SK-N-SH treated with all-trans-retinoic acid at 6 μM for 48 hours (cell line): ENCODE data around the gene TLR9.
"Not testable (repeated sequence)": the region's sequence is repeated elsewhere in the genome, so short reads cannot be mapped to it uniquely, and the experiment has no call there.

Source experiments
- ATAC-seq: fragments of 200-7000 bp; cut with Tn5 transposase; 3 replicates; pipeline ENCODE4 v1.9.1; 2020; ENCODE audit warnings: mild to moderate bottlenecking, moderate library complexity
- ARNTL ChIP-seq: fragments of 450-650 bp; formaldehyde crosslinking; IDR thresholded peaks from 2 replicates; pipeline ENCODE4 v1.5.0; 2020; ENCODE audit warnings: low read depth, mild to moderate bottlenecking, moderate library complexity, borderline replicate concordance
- BACH2 ChIP-seq: fragments of 250-450 bp; sonication (Bioruptor Pico); IDR thresholded peaks from 2 replicates; pipeline ENCODE4 v1.9.0; 2021; ENCODE audit warnings: mild to moderate bottlenecking, borderline replicate concordance
- CREB5 ChIP-seq: fragments of 250-450 bp; sonication (Bioruptor Pico); IDR thresholded peaks from 2 replicates; pipeline ENCODE4 v1.5.1; 2020; ENCODE audit warnings: low read depth, mild to moderate bottlenecking, moderate library complexity
- CSDC2 ChIP-seq: fragments of 250-450 bp; sonication (Bioruptor Pico); IDR thresholded peaks from 2 replicates; pipeline ENCODE4 v1.5.0; 2020; ENCODE audit warnings: mild to moderate bottlenecking, moderate library complexity
- CSRNP3 ChIP-seq: fragments of 250-450 bp; sonication (Bioruptor Pico); IDR thresholded peaks from 2 replicates; pipeline ENCODE4 v1.5.1; 2021; ENCODE audit warnings: mild to moderate bottlenecking, moderate library complexity
- ESRRG ChIP-seq: fragments of 250-450 bp; sonication (Bioruptor Pico); IDR thresholded peaks from 2 replicates; pipeline ENCODE4 v1.6.1; 2021; ENCODE audit warnings: mild to moderate bottlenecking
- GLIS3 ChIP-seq: fragments of 250-450 bp; sonication (Bioruptor Pico); IDR thresholded peaks from 2 replicates; pipeline ENCODE4 v1.5.0; 2020; ENCODE audit warnings: mild to moderate bottlenecking, moderate library complexity
- ISL1 ChIP-seq: fragments of 250-450 bp; sonication (Bioruptor Pico); IDR thresholded peaks from 2 replicates; pipeline ENCODE4 v2.1.2; 2022; ENCODE audit warnings: mild to moderate bottlenecking, moderate library complexity
- OSR1 ChIP-seq: fragments of 250-450 bp; sonication (Bioruptor Pico); IDR thresholded peaks from 2 replicates; pipeline ENCODE4 v1.8.0; 2022; ENCODE audit warnings: moderate library complexity, mild to moderate bottlenecking, inconsistent platforms
- PATZ1 ChIP-seq: fragments of 250-450 bp; sonication (Bioruptor Pico); IDR thresholded peaks from 2 replicates; pipeline ENCODE4 v1.8.0; 2020; ENCODE audit warnings: mild to moderate bottlenecking, moderate library complexity, borderline replicate concordance
- POU6F1 ChIP-seq: fragments of 250-450 bp; sonication (Bioruptor Pico); IDR thresholded peaks from 2 replicates; pipeline ENCODE4 v1.8.0; 2021; ENCODE audit warnings: low read depth, mild to moderate bottlenecking, moderate library complexity, borderline replicate concordance
- PPARA ChIP-seq: fragments of 250-450 bp; sonication (Bioruptor Pico); IDR thresholded peaks from 2 replicates; pipeline ENCODE4 v1.5.0; 2020; ENCODE audit warnings: mild to moderate bottlenecking, borderline replicate concordance
- RARB ChIP-seq: fragments of 250-450 bp; sonication (Bioruptor Pico); IDR thresholded peaks from 2 replicates; pipeline ENCODE4 v1.8.0; 2021; ENCODE audit warnings: mild to moderate bottlenecking, moderate library complexity
- SNAI2 ChIP-seq: fragments of 250-450 bp; sonication (Bioruptor Pico); IDR thresholded peaks from 2 replicates; pipeline ENCODE4 v1.5.0; 2020; ENCODE audit warnings: mild to moderate bottlenecking, moderate library complexity
- TOX ChIP-seq: fragments of 250-450 bp; sonication (Bioruptor Pico); IDR thresholded peaks from 2 replicates; pipeline ENCODE4 v1.8.0; 2021; ENCODE audit warnings: mild to moderate bottlenecking, moderate library complexity, borderline replicate concordance
- ZC3H10 ChIP-seq: fragments of 250-450 bp; sonication (Bioruptor Pico); IDR thresholded peaks from 2 replicates; pipeline ENCODE4 v1.5.1; 2021; ENCODE audit warnings: mild to moderate bottlenecking, moderate library complexity
- ZFP3 ChIP-seq: fragments of 250-450 bp; sonication (Bioruptor Pico); IDR thresholded peaks from 2 replicates; pipeline ENCODE4 v1.5.0; 2020; ENCODE audit warnings: mild to moderate bottlenecking, moderate library complexity
- ZFP30 ChIP-seq: fragments of 450-650 bp; formaldehyde crosslinking; IDR thresholded peaks from 2 replicates; pipeline ENCODE4 v1.5.0; 2022; ENCODE audit warnings: mild to moderate bottlenecking, moderate library complexity
- ZNF70 ChIP-seq: fragments of 450-650 bp; formaldehyde crosslinking; IDR thresholded peaks from 2 replicates; pipeline ENCODE4 v1.5.0; 2020; ENCODE audit warnings: mild to moderate bottlenecking, moderate library complexity
- ZNF8 ChIP-seq: fragments of 450-650 bp; formaldehyde crosslinking; IDR thresholded peaks from 2 replicates; pipeline ENCODE4 v1.5.0; 2020; ENCODE audit warnings: mild to moderate bottlenecking, moderate library complexity

Gene TLR9

GRCh38 chr3:52181543-52181942 is 43.9 kb downstream of the TLR9 start:
- no peak; the same call in 2 of the 3 replicates for ATAC-seq
- TF ChIP-seq GLIS3 (CRISPR knock-in tag) (no peak), ZC3H10 (CRISPR knock-in tag) (no peak), ESRRG (CRISPR knock-in tag) (no peak), ARNTL (no peak), TOX (CRISPR knock-in tag) (no peak), RARB (CRISPR knock-in tag) (no peak), CSRNP3 (CRISPR knock-in tag) (no peak), PPARA (no peak), PATZ1 (CRISPR knock-in tag) (no peak), BACH2 (CRISPR knock-in tag) (no peak), ZNF8 (CRISPR knock-in tag) (no peak), ZFP30 (CRISPR knock-in tag) (no peak), OSR1 (CRISPR knock-in tag) (no peak), CSDC2 (CRISPR knock-in tag) (no peak), SNAI2 (CRISPR knock-in tag) (no peak)

- no peak for ATAC-seq
- TF ChIP-seq ISL1 (CRISPR knock-in tag) (no peak), CSRNP3 (CRISPR knock-in tag) (no peak), OSR1 (CRISPR knock-in tag) (no peak), POU6F1 (no peak), CREB5 (no peak), ARNTL (no peak), ZFP30 (CRISPR knock-in tag) (no peak)
- TF ChIP-seq, all 23 proteins: peak for 0
Measured at GRCh38 chr3:52178537-52178936, 46.9 kb downstream of the TLR9 start.

- not testable (repeated sequence) for ATAC-seq
Measured at GRCh38 chr3:52178126-52178525, 47.3 kb downstream of the TLR9 start.

- no peak for ATAC-seq
Measured at GRCh38 chr3:52177701-52178042, 47.8 kb downstream of the TLR9 start.

GRCh38 chr3:52176951-52177700 is 48.3 kb downstream of the TLR9 start:
- no peak for ATAC-seq
- TF ChIP-seq OSR1 (CRISPR knock-in tag): no peak
- no peak for TF ChIP-seq ZNF70 (CRISPR knock-in tag)
- no peak for TF ChIP-seq CSDC2 (CRISPR knock-in tag)
- TF ChIP-seq ZFP3 (CRISPR knock-in tag): no peak
- TF ChIP-seq ESRRG (CRISPR knock-in tag): no peak
- no peak for TF ChIP-seq RARB (CRISPR knock-in tag)
- no peak for TF ChIP-seq CSRNP3 (CRISPR knock-in tag)
- no peak for TF ChIP-seq PATZ1 (CRISPR knock-in tag)
- TF ChIP-seq TOX (CRISPR knock-in tag): no peak
- TF ChIP-seq ZNF8 (CRISPR knock-in tag): no peak
- TF ChIP-seq GLIS3 (CRISPR knock-in tag): no peak
- TF ChIP-seq, all 23 proteins: peak for 0

More at GRCh38 chr3:52177701-52178042, 47.8 kb downstream of the TLR9 start:
- no peak for TF ChIP-seq PPARA
